Cortex of kidney (tissue), 1 donor: ENCODE measurements around the gene INPP4A.
"Not testable (repeated sequence)": the region's sequence is repeated elsewhere in the genome, so short reads cannot be mapped to it uniquely, and the experiment has no call there.

Source experiments
- DNase-seq: peaks from one replicate; lab custom pipeline; 2025; lab: John Stamatoyannopoulos, UW

INPP4A gene

GRCh38 chr2:98586551-98587140, 142.0 kb downstream of the INPP4A start:
- DNase-seq, result no peak

GRCh38 chr2:98588880-98589431, 144.3 kb downstream of the INPP4A start:
- no peak for DNase-seq

- DNase-seq, result no peak
Measured at GRCh38 chr2:98589489-98589888, 144.8 kb downstream of the INPP4A start.

DNA sequence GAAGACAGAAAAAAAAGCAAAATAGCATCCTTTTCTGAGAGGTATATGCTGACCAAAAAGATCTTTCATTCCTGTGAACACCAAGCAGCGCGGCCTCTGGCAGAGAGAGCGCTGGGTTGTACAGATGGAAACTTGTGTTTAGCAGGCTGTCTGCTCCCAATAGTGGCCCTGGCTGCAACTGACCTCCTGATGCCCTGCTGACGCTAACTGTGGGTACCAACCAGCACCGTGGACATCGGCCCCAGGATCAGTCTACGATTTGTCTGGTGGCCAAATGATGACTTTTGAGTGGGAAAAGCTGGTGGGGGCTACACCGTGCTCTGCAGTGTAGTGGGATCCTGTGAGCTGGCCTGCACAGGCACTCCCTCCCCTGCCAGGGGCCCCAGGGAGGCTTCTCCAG, 147.9 kb downstream of the INPP4A start:
- no peak for DNase-seq

DNA sequence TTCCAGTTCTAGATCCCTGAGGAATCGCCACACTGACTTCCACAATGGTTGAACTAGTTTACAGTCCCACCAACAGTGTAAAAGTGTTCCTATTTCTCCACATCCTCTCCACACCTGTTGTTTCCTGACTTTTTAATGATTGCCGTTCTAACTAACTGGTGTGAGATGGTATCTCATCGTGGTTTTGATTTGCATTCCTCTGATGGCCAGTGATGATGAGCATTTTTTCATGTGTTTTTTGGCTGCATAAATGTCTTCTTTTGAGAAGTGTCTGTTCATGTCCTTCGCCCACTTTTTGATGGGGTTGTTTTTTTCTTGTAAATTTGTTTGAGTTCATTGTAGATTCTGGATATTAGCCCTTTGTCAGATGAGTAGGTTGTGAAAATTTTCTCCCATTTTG, 150.0 kb downstream of the INPP4A start:
- DNase-seq, result not testable (repeated sequence)

GRCh38 chr2:98598781-98599428, 154.2 kb downstream of the INPP4A start:
- no peak for DNase-seq

GRCh38 chr2:98601532-98602132, 157.0 kb downstream of the INPP4A start:
- no peak for DNase-seq

DNA sequence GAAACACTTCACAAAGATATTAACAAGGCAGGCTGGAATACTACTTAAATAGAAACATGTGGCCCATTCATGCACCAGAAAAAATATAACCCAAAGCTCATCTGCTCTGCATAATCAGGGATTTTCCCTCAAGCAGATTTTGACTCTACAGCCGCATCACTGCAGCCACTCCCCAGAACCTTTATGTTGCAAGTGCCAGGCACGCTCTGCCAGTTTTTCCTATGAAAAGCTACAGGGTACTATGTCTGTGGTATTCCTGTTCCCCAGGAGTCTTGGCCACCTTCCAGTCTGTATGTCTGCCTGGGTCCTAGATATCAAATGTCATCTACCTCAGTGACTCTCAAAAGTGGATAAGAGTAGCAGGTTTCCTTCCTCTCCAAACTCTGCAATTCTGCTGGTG, 159.9 kb downstream of the INPP4A start:
- no peak for DNase-seq

GRCh38 chr2:98605076-98605475, 160.4 kb downstream of the INPP4A start:
- no peak for DNase-seq

- no peak for DNase-seq
Measured at GRCh38 chr2:98606431-98606830, 161.8 kb downstream of the INPP4A start.

GRCh38 chr2:98607104-98607503, 162.4 kb downstream of the INPP4A start:
- no peak for DNase-seq

GRCh38 chr2:98607741-98608115, 163.1 kb downstream of the INPP4A start:
- no peak for DNase-seq

DNA sequence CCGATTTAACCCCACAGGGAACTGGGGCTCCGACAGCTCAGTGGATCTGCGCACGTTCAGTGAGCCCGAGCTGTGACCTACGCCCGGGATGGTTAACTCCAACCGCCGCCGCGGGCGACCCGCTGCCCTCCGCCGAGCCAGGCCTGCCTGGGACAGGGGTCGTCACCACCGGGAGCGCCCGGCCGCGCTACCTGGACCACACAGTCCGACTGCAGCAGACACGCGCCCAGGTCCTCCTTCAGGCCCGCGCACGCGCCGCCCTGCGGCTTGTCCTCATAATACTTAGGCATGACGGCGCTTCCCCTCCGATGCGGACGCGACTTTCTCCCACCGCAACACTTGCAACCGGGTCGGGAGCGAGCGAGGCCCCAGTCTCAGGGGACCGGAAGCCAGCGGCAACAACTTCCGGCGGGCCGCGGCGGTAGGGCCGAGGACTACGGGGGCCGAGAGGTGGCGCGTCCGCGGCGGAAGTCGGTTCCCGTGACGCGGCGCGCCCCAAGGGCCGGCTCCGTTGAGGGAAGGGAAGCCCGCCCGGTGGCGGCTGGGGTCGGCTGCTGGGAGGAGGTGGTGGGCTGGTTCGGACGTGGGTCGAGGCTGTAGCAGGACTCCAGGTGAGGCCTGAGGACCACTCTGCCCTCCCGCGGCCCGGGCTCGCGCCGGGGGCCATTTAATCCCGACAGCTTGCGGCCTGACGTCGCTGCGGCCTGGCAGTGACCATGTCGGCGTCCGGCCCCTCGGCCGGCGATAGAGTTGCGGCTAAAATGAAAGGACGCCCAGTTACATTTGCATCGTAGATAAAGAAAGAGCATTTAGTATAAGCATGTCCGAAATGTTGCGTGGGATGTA, 163.7 kb downstream of the INPP4A start, which contains the start of the genes COA5 and UNC50:
Gene COA5 (minus strand): TSS at position 397 of the 846 bp plus-strand sequence. CDS start 107 bp downstream, at position 290.
Gene UNC50 (plus strand): TSS at position 474 of the 846 bp plus-strand sequence. CDS start 1,171 bp downstream, outside the sequence.
- no peak for DNase-seq

DNA sequence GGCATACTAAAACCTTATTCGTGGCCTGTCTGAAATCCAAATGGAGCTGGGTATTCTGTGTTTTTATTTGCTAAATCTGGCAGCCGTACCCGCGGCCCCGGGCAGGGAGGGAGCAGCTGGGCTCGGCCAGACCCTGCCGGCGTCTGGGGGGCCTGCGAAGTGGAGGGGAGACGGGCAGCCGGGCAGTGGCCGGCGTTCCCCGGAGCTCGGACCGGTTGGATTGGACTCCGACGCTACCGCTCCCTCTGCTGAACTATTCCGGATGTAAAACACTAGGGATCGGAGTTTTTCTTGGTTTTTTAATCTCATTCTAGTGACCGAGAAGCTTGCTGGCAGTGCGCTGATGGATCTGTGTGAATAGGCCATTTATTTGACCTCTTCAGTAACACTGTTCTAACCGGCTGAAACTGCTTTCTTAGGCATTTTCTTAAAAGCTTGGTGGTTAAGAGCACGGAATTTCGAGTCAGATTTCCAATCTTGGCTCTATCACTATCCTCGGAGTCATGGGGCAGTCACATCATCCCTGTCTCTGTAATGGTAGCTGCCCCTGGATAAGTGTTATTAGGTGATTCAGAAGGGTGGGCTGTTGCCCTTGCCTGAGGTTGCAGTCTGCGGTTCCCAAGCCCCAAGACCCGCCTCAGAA, 164.4 kb downstream of the INPP4A start:
- no peak for DNase-seq

- no peak for DNase-seq
Measured at GRCh38 chr2:98614024-98614739, 169.5 kb downstream of the INPP4A start.

- DNase-seq, result no peak
Measured at GRCh38 chr2:98615481-98615880, 170.8 kb downstream of the INPP4A start.

DNA sequence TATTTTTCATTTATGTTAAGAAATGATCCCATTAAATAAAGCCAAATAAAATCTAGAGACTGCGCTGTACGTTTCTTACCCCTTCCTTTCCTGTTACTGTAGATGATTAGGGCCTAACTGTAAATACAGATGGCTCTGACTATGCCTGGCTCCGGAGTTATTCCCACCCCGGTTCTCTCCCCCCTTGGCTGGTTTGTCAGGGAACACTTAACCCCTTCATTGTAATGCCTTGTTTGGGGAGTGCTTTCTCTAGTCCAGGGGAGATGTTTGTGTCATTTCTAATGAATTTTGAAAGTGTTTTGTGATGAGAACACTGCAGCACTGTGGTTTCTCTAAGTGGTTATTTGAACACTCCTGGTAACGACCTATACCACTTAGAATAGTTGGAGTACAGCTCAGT, 172.5 kb downstream of the INPP4A start:
- DNase-seq, result no peak

GRCh38 chr2:98623657-98624056, 179.0 kb downstream of the INPP4A start:
- no peak for DNase-seq

GRCh38 chr2:98632351-98632750, 187.7 kb downstream of the INPP4A start:
- no peak for DNase-seq

DNA sequence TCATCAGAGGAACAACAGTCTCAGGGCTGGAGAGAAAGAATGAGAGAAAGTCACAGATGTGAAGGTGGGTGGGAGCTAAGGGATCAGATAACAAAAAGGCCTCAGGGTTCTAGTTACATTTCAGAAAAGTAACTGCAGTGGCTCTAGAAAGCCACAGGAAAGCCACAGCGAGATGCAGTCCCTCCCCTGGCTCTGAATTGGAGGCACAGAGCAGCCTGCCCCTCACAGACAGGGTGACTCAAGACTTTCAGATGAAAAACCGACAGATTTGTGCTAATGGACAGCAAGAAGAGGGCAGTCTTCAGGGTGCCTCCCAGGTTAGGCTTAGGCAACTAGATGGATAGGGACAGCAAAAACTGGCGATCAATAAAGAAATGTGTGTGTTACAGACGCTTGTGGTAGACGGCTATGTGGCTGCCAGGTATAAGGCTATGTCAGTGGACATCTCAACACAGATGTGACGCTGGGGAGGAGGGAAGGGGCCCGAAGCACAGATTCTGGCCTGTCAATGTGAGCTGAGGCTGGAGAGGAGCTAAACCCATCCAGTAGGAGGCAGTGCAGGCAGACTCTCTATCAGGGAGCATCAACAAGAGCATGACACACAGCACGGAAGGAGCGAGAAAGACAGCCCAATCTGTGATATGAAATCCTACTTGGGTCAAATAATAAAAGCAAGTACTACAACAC, 189.9 kb downstream of the INPP4A start:
- no peak for DNase-seq
